ENCODE results near the gene XIST. TPM values are rescaled to one million over a fixed set of nuclear protein-coding genes. Genes with fewer than 3 reads are reported as not detected.
"Not testable (repeated sequence)": the region's sequence is repeated elsewhere in the genome, so short reads cannot be mapped to it uniquely, and the experiment has no call there.

XIST gene
- 642 TPM for total RNA-seq

DNA sequence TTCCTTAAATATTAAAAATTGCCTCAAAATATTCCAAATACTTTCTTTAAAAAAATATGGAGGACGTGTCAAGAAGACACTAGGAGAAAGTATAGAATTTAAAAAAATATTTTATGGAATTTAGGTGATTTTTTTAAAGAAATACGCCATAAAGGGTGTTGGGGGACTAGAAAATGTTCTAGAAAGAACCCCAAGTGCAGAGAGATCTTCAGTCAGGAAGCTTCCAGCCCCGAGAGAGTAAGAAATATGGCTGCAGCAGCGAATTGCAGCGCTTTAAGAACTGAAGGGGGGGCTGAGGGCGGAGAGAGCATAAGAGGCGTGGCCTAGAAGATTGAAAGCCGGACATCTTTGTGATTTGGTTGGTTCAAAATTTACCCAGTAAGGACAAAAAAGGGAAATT lies at the start of gene XIST:
Gene XIST, minus strand, starts transcription at position 248 of the 400 bp plus-strand sequence.
- DNase-seq (ENCODE audit: low spot score): peak; percentile 82

DNA sequence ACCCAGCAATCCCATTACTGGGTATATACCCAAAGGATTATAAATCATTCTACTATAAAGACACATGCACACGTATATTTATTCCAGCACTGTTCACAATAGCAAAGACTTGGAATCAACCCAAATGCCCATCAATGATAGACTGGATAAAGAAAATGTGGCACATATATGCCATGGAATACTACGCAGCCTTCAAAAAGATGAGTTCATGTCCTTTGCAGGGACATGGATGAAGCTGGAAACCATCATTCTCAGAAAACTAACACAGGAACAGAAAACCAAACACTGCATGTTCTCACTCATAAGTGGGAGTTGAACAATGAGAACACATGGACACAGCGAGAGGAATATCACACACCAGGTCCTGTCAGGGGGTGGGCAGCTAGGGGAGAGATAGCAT lies 45.8 kb upstream of the XIST start:
- DNase-seq (ENCODE audit: low spot score): not testable (repeated sequence)

DNA sequence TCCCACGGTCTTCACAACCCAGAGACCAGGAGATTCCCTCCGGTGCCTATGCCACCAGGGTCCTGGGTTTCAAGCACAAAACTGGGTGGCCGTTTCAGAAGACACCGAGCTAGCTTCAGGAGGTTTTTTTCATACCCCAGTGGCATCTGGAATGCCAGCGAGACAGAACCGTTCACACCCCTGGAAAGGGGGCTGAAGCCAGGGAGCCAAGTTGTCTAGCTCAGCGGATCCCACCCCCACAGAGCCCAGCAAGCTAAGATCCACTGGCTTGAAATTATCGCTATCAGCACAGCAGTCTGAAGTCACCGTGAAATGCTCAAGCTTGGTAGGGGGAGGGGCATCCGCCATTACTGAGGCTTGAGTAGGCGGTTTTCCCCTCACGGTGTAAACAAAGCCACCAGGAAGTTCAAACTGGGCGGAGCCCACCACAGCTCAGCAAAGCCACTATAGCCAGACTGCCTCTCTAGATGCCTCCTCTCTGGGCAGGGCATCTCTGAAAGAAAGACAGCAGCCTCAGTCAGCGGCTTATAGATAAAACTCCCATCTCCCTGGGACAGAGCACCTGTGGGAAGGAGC lies 40.1 kb upstream of the XIST start:
- not testable (repeated sequence) for DNase-seq (ENCODE audit: low spot score)

DNA sequence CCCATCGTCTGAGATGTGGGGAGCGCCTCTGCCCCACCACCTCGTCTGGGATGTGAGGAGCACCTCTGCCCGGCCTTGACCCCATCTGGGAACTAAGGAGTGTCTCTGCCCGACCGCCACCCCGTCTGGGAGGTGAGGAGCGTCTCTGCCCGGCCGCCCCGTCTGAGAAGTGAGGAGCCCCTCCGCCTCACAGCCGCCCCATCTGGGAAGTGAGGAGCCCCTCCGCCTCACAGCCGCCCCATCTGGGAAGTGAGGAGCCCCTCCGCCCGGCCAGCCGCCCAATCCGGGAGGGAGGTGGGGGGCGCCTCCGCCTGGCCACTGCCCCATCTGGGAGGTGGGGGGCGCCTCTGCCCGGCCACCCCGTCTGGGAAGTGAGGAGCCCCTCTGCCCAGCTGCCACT lies 29.7 kb upstream of the XIST start:
- not testable (repeated sequence) for DNase-seq (ENCODE audit: low spot score)

DNA sequence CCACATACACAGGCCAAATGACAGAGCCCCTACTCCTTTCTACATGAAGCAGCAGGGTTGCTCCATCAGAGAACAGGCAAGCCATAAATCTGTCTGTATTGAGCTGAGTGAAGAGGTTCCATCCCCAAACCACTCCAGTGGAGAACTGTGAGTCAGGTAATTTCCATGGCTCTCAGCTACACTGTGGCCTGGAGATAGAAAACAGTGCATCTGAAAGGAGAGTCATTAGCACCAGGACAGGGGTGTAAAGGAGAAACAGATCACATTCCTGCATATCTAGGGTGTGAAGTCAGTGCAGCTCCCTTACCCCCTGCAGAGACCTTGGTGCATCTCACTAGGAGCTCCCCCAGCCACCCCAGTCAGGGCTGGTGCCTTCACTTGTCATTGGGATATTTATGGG lies 25.2 kb upstream of the XIST start:
- no peak for DNase-seq (ENCODE audit: low spot score)

DNA sequence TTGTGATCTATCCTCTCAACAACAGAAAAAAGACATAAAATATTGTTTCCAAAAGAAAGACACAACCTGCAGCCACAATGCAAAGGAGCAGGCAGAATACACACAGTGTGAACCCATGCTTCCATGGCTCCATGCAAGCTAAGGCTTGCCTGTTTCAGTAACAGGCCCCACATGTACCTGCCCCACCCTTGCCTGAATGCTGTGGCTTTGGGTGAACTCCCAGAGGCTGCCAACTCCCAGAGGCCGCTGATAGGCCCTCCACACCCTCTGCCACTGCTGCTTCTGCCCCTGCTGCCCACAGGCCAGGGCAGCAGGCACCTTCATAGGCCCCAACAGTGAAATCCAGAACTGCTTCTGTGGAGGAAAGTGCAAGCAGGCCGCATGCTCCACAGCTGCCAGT lies 24.4 kb upstream of the XIST start:
- DNase-seq (ENCODE audit: low spot score): peak; percentile 68

DNA sequence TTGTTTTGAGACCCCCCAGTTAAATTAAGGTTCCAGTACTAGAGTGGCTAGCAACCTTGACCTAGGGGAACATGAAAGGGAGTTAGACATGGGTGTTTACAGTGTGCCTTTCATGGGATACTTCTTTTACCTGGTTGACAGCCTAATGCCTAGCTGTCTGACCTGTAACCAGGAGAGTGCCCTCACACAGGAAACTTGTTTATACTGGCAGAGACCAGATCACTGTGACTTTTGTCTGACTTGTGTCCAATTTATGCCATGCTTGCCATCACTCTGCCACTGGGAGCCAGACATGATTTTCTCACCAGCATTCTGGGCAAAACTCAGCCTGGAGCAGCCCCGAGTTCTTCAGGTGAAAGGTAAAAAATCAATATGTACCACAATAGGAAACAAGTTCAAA lies 16.4 kb upstream of the XIST start:
- no peak for DNase-seq (ENCODE audit: low spot score)

DNA sequence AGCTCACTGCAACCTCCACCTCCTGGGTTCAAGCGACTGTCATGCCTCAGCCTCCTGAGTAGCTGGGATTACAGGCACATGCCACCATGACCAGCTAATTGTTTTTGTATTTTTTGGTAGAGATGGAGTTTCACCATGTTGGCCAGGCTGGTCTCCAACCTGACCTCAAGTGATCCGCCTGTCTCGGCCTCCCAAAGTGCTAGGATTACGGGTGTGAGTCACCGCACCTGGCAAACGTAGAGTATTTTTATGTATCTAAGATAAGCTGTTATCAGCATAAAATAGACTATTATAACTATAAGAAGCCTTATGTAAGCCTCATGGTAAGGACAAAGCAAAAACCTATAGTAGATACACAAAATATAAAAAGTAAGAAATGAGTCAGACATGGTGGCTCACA lies 14.6 kb upstream of the XIST start:
- DNase-seq (ENCODE audit: low spot score): no peak

DNA sequence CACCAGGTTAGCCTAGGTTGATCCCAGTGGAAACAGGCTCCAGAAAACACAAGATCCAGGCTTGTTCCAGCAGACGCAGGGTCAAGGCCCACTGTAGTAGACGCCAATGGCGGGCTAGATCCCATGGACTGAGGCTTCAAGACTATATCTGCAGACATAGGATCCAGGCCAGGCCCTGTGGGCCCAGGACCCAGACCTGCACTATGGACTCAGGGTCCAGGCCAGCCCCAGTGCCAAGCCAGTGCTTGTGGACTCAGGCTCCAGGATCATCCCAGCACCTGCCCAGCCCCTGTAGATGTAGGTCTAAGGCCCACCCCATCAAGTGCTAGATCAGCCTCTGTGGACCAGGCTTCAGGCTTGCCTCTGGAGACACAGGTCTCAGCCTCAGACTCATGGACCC lies 11.3 kb upstream of the XIST start:
- DNase-seq (ENCODE audit: low spot score): no peak

DNA sequence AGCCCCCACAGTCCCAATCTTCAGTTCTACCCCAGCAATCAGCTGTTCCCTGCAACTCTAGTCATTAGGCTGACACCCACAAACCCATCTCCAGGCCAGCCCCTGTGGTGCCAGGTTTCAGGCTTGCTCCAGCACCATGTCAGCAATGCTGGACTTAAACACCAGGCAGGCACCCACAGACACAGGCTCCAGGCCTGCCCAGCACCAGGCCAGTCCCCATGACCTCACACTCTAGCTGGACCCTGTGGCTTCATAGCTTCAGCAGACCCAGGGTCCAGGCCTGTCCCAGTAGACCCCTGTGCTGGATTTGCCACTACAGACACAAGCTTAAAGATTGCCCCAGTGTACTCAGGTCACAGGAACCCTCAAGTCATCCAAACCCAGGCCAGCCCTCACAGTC lies 10.8 kb upstream of the XIST start:
- no peak for DNase-seq (ENCODE audit: low spot score)

DNA sequence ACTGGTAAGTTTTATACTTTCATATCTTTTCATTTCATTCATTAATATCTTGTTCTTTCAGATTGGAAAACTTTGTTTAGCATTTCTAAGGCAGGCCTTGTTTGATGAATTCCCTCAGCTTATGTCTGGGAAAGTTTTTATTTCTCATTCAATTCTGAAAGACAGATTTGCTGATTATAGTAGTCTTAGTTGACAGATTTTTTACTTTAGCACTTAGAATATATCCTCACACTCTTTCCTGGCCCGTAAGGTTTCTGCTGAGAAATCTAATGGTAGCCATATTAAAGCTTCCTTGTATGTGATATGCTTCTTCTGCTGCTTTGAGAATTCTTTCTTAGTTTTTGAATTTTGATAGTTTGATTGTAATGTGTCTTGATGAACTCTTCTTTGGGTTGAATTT lies 7.1 kb upstream of the XIST start:
- DNase-seq (ENCODE audit: low spot score): no peak

DNA sequence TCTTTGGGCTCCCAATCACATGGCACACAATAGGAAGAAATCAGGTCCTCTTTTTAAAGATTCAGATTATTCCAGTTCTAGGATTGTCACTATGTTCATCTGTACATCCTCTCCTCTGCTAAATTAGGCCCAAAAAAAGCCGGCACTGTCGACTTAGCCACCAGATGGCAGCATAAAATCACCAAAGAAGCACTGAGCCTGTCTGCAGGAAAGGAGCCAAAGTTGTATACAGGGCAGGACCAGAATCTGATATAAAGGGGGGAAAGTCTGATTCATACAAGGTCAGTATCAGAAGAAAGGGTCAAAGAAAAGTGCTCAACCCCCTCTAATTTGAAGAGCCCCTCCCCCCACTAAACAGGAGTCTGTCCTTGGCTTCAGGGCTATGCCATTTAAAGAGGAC lies 3.0 kb upstream of the XIST start:
- DNase-seq (ENCODE audit: low spot score): peak; percentile 81

DNA sequence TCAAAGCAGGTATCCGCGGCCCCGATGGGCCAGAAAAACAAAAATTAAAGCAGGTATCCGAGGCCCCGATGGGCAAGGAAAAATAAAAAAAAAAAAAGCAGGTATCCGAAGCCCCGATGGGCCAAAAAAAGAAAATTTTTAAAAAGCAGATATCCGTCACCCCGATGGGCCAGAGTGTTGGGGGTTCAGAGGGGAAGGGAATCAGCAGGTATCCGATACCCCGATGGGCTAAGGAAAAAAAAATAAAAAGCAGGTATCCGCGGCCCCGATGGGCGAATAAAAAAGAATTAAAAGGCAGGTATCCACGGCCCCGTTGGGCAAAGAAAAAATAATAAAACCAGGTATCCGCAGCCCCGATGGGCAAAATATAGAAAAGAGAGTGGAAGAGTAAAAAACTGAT lies 492 bp downstream of the XIST start:
- no peak for DNase-seq (ENCODE audit: low spot score)

DNA sequence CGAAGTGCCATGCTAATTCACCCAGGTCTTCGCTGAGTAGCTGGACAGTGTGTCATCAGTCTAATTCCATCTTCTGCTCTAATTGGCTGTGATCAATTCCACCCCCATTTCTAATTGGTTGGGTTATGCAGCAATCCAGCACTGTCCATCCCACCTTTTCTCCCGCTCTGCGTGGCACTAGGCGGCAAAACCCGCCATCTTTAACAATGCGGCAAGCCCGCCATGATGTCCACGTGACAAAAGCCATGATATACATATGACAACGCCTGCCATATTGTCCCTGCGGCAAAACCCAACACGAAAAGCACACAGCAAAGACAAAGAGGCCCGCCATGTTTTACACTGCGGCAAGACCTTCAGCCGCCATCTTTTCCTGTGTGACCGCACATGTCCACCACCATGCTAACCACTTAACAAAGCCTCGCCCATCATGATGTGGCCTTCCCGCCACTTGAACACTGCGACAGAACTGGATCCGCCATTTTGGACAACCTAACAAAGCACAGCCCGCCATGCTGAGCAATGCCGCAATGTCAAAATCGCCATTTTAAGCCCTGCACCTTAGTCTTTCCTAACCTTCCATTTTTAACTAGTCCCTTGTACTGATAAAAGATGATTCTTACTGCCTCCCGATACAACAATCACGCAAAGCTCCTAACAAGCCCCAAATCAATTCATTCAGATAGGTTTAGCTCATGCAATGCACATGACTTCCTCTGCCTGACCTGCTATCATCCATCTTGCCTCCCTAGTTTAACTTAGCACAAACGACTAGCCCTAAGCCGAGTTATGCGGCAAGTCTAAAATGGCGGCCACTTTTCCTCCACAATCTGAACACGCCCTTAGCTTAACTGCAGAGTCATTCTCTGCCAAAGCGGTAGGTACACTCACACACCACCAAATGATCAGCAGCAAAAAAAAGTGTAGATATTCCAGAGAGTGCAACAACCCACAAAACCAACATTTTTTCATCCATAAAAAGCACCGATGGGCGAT lies 1.2 kb downstream of the XIST start:
- DNase-seq (ENCODE audit: low spot score): peak; percentile 91

DNA sequence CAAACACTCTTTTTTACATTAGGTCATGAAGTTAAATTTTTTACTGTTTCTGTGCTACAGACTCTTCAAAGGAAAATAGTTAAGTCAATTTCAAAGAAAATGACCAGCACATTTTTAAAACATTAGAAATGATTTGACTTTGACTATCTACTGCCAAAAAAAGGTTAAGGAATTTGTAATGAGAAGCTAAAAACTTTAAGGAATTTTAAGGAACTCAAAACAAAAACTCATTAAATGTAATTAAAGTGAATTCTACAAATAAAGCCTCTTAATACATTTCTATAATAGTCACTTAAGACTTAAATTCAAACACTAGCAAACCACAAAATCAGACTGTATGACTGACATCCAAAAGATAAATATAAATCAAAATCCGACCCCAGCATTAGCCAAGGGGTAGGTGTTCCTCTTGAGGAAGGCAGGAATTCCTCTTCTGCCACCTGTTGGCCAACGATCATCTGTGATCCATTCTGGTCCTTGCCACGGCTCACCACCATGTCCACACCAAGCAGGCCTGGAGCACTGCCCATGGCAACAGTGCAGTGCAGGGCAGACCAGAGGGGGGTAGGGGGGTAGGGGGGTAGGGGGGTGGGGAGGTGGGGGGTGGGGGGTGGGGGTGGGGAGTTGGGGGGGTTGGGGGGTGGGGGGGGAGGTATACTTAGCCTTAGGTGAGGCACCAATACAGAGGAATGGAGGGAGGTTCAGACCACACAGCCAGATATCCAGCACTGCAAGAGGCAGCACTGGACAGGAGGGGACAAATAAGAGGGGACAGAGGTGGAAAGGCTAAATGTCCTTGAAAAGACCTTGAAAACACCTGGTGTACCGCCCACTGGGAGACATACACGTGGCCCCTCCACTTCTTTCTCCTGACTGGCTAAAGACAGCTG lies 2.1 kb downstream of the XIST start:
- no peak for DNase-seq (ENCODE audit: low spot score)

DNA sequence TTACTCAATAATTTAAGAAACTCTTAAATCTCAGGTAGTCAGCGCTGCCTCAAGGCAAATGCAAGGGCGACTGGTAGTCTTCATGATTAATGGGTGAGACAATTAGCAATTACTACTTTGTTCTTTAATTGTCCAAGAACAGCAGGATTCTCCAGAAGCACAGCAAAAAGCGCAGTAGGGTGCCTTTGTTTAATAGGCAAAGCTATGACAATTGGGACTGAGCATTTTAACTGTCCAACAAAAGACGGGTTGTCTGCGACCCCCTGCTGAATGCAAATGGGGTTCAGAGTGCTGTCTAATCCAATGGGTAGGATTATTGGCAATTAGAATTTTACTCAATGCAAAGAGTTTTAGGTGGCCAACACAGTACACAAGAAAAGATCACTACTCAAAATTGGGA lies 3.4 kb downstream of the XIST start:
- no peak for DNase-seq (ENCODE audit: low spot score)

DNA sequence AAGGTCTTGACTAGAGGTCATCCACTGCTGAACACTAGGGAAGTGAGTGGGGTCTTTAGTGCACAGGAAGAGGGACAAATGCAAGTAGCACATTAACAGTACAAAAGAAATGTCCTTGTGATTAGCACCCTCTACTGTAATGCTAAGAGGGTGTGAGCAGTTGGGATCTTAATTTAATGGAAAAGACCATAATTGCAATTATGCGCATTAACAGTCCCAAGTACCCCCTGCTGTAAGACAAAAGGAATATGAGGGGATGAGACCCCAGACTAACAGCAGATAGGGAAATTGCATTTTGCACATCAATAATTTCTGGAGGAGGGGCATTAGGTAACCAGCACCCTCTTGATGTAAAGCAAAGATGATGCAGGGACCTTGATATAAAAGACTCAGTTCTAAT lies 4.5 kb downstream of the XIST start:
- no peak for DNase-seq (ENCODE audit: low spot score)

DNA sequence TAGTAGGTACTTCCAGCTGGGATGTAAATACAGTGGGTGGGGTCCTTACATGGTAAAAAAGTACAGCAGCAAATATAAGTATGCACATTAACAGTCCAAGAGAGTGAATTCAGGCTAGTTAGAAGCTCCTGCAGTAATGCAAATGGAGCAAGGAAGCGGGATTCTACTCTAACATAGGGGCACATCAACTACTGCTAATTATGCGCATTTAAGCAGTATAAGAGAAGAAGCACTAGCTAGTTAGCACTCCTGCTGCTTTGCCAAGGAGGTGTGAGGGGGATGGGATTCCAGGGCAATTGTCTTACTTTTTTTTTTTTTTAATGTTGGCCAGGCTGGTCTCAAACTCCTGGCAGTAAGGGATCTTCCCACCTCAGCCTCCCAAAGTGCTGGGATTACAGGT lies 5.4 kb downstream of the XIST start:
- DNase-seq (ENCODE audit: low spot score): no peak

DNA sequence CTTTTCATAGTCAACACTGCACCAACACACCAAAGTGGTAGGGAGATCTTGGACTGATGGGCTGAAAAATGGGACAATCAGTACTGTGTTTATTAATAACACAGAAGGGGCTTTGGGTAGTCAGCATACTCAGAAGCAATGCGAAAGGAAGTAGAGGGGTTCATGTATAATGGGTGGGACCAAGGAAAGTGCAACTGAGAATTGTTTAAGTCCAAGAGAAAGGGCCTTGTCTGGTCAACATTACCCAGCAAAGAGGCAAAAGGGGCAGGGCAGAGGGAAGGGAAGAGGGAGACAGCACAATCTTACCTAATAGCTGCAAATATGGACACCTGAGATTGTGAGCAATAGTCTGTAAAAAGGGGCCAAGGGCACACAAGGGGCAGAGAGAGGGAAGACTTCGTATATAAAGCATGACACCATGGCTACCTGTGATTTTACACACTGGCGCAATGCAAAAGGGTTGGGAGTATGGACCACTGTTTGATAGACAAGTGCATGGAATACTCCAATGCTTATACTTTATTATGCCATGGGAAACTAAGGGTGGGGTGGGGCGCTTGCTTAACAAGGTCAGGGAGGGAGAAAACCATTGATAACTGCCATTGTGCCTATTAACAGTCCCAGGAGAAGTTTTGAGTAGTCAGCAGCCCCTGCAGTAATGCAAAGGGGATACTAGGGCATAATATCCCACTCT lies 9.8 kb downstream of the XIST start:
- no peak for DNase-seq (ENCODE audit: low spot score)

DNA sequence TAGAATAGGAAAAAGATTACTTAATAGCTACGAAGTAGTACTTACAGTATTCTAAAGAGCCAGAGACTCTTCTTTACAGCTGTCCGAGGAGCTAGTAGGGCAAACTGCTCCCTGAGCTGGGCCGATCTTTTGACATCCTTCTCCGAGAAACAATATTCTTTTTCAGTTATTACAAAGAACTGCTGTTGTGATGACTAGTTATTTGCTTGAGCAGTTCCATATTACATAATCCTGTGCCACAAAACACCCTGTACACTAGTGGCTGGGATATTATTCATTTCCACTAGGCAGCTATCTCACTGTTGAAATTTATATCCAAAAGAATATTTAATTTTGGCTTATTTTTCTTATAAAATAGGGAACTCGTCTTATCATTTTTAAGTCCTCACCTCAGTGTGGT lies 11.2 kb downstream of the XIST start:
- no peak for DNase-seq (ENCODE audit: low spot score)

DNA sequence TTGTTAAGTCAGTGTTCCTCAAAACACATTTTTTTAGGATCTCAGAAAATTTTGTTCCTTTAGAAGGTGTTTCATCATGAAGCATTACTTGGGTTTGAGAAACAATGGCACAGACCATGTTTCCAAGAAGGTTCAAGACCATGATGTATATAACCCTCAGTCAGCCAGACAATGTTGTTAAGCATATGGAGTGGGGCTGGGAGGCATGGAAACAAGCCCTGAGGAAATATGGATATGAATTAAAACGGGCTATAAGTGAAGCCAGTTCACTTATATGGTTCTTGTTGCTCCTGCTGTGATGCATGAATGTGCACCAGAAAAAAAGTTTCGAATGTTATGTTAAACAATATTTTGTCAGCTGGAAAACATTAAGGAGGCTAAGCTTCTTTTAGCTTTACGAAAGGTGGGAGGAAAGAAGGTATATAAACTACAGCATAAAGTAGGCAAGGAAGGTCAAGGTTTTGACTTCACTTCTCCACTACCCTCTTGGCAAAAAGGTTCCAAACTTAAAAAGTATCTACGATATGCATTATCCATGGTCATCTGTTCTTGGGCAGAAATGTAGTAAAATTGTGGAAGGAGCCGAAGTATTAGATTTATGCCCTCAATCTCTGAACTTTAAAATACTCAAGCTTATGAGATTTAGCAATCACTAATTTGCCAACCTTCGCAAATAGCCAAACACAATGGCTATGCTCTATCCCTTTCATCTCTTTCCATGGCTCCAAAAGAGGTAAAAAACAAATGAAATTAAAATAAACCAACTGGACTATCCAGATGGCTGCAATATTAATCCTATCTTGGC lies 12.2 kb downstream of the XIST start:
- DNase-seq (ENCODE audit: low spot score): no peak
